Bronchial epithelial cell (primary cell): ENCODE data around the gene ANKFN1. TPM values are rescaled to one million over a fixed set of nuclear protein-coding genes. Genes with fewer than 3 reads are reported as not detected.

ENCODE experiments used
- DNase-seq: peaks from one replicate; pipeline ENCODE4 v3.0.0-alpha.2; 2010; ENCODE audit warnings: low read depth
- FAIRE-seq: peaks from 2 replicates; lab custom pipeline; 2011; peaks lifted over from hg19 to GRCh38; lab: Jason Lieb, UNC
- H3K27me3 ChIP-seq: 2 replicates; pipeline ENCODE4 v1.5.1; 2011; ENCODE audit warnings: low read length; ENCODE audit not compliant: control insufficient read depth, insufficient read depth
- H3K36me3 ChIP-seq: 2 replicates; pipeline ENCODE4 v1.5.1; 2011; ENCODE audit warnings: low read length; ENCODE audit not compliant: control insufficient read depth, insufficient read depth
- H3K4me3 ChIP-seq: 2 replicates; pipeline ENCODE4 v1.5.1; 2011; ENCODE audit warnings: mild to moderate bottlenecking, low read depth, low read length, control low read depth
- total RNA-seq: library from RNA; depleted of rRNA; stranded (reverse); fragments of >200 nt; gene quantifications from 2 replicates; pipeline ENCODE4 v1.2.1, GENCODE V29; 2014
- TF ChIP-seq, protein P1 (sequence below): IDR thresholded peaks from 2 replicates; pipeline ENCODE4 v1.5.1; 2011; ENCODE audit warnings: mild to moderate bottlenecking, moderate library complexity, low read length, control low read depth, inconsistent platforms; ENCODE audit not compliant: insufficient read depth, severe bottlenecking

Gene ANKFN1, protein sequence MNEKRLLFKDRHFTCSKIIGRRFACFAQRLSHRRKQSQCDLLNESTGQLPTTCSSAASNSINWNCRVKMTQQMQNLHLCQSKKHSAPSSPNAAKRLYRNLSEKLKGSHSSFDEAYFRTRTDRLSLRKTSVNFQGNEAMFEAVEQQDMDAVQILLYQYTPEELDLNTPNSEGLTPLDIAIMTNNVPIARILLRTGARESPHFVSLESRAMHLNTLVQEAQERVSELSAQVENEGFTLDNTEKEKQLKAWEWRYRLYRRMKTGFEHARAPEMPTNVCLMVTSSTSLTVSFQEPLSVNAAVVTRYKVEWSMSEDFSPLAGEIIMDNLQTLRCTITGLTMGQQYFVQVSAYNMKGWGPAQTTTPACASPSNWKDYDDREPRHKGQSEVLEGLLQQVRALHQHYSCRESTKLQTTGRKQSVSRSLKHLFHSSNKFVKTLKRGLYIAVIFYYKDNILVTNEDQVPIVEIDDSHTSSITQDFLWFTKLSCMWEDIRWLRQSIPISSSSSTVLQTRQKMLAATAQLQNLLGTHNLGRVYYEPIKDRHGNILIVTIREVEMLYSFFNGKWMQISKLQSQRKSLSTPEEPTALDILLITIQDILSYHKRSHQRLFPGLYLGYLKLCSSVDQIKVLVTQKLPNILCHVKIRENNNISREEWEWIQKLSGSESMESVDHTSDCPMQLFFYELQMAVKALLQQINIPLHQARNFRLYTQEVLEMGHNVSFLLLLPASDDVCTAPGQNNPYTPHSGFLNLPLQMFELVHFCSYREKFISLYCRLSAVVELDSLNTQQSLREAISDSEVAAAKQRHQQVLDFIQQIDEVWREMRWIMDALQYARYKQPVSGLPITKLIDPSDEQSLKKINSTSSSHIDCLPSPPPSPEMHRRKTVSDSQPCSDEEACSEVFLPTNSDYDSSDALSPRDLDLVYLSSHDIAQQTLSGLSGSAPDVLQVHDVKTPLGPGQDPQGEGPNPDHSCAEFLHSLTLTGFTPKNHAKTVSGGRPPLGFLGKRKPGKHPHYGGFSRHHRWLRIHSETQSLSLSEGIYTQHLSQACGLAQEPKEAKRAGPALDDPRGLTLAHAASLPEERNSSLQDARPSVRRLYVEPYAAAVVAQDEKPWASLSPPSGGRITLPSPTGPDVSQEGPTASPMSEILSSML
- total RNA-seq: under 0.01 and 0.13 TPM in 2 replicates

DNA sequence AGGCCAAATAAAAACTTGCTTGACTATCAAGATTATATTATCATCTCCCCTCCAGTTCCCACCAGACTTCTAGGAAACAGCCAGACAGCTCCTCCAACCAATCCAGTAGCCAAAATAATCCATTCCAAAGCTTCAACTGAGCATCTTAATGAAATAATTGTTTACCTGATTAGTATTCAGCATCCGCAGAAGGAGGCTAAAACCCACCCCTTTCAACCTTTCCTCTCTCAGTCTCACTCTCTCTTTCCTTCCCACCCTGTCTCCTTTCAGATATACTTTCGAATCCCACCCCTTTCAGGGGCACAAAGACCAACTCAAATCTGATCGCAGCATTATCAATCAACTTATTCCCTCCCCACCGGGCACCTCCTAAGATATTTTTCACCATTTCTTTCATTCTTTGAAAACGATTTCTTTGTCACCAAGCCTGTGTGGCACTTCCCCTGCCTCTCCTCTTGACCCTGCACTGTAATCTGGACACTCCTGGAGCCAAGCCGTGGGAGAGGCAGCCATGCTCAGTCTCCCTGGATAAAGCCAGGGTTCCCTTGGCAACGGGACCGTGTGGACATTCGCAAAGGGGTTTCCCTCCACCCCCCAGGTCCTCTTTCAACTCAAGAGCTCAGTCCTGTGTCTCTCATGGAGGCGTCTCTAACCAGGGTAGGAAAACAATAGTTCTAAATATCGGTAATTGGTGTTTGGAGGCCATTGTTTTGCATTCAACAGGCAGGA is at the start of gene ANKFN1:
Gene ANKFN1, plus strand, starts transcription at position 602 of the 729 bp plus-strand sequence. CDS start 59,193 bp downstream, outside the sequence.
- no peaks in the 10 kb centered on the region for H3K36me3 ChIP-seq
- no peak for DNase-seq
- TF ChIP-seq, protein P1, sequence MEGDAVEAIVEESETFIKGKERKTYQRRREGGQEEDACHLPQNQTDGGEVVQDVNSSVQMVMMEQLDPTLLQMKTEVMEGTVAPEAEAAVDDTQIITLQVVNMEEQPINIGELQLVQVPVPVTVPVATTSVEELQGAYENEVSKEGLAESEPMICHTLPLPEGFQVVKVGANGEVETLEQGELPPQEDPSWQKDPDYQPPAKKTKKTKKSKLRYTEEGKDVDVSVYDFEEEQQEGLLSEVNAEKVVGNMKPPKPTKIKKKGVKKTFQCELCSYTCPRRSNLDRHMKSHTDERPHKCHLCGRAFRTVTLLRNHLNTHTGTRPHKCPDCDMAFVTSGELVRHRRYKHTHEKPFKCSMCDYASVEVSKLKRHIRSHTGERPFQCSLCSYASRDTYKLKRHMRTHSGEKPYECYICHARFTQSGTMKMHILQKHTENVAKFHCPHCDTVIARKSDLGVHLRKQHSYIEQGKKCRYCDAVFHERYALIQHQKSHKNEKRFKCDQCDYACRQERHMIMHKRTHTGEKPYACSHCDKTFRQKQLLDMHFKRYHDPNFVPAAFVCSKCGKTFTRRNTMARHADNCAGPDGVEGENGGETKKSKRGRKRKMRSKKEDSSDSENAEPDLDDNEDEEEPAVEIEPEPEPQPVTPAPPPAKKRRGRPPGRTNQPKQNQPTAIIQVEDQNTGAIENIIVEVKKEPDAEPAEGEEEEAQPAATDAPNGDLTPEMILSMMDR: no peak
- H3K4me3 ChIP-seq: no peak within 1 kb of the TSS
- no peak for FAIRE-seq
- H3K27me3 ChIP-seq: no peaks in the 10 kb centered on the region

DNA sequence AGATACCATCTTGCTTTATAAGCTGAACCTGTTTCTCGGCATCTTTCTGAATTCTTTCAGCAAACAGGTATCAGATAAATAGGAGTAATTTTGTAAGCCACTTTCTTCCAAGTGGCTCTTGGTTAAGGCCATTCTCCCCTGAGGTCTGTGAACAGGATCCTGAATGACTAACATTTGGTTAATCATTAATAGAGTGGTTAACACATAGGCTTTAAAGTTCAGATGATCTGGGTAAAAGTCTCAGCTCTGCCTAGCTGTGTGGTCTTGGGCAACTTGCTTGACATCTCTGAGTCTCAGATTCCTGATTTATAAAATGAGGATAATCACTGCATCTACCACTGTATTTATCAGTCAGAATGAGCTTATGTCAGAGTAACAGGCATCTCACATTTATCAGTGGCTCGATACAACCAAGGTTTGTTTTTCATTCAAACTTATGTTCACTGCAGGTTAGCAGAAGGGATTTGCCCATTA is 44.4 kb upstream of the ANKFN1 start:
- DNase-seq (no peak), FAIRE-seq (no peak)

DNA sequence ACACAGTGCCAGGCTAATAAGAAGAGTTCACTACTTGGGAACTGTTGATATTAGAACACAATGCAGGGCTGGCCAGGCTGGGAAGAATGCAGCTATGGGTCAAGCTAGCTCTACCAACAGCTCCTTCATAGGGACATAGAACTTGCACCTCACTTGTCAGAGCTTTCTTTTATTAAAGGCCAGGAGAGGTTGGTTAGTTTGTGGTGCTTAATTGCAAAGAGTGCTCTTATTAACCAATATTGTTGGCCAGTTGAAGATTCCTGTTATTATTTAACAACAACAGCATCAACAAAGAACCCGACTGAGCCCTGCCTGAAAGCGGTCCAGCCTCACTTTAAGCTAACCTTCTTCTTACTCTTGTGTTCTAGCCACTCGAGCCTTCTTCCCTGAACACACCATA is 43.4 kb upstream of the ANKFN1 start:
- DNase-seq: no peak
- FAIRE-seq: no peak
- TF ChIP-seq, protein P1: no peak

More for the DNA sequence above, 44.4 kb upstream of the ANKFN1 start:
- no peaks in the 10 kb centered on the region for H3K27me3 ChIP-seq
- TF ChIP-seq, protein P1: no peak
- H3K4me3 ChIP-seq: no peak overlapping the region
- H3K36me3 ChIP-seq: no peaks in the 10 kb centered on the region

DNA sequence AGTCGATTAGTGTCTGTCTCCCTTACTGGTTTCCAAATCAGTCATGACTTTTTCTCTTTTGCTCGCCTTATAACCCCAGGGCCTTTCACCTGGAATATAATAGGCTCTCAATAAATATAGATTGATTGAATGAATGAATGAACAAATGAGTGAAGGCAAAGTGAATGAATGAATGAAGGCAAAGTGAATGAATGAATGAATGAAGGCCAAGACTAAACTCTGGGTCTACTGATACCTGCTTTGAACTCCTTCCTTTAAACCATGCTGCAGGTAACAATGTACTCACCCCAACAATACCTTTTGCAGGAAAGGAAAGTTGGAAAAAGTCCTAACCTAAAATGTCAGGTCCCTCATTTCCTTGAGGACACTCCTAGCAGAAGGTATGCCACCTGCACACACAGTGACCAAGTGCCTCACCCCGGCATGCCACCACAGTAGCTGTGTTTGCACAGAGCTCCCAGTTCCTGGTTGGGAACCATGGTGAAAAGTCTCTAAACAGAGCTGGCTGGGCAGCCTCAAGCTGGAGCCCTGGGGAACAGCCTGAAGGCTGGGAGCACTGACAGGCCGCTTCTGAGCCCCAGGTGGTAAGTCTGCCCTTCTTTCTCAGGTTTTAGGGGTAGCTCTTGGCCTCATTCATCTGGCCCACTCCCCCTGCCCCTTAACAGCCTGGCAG is 42.7 kb upstream of the ANKFN1 start:
- Histone ChIP-seq H3K36me3 (no peaks in the 10 kb centered on the region), H3K4me3 (no peak overlapping the region), H3K27me3 (no peaks in the 10 kb centered on the region)
- no peak for DNase-seq
- TF ChIP-seq, protein P1: no peak
- FAIRE-seq: no peak

More for the DNA sequence above, 43.4 kb upstream of the ANKFN1 start:
- Histone ChIP-seq H3K4me3 (no peak overlapping the region), H3K36me3 (no peaks in the 10 kb centered on the region), H3K27me3 (no peaks in the 10 kb centered on the region)
